NCI-H2029 (cell line): ENCODE measurements around the gene DET1.
"Not testable (repeated sequence)": the region's sequence is repeated elsewhere in the genome, so short reads cannot be mapped to it uniquely, and the experiment has no call there.

Experiments
- DNase-seq: peaks from one replicate; lab custom pipeline; 2025; lab: John Stamatoyannopoulos, UW

Gene DET1

DNA sequence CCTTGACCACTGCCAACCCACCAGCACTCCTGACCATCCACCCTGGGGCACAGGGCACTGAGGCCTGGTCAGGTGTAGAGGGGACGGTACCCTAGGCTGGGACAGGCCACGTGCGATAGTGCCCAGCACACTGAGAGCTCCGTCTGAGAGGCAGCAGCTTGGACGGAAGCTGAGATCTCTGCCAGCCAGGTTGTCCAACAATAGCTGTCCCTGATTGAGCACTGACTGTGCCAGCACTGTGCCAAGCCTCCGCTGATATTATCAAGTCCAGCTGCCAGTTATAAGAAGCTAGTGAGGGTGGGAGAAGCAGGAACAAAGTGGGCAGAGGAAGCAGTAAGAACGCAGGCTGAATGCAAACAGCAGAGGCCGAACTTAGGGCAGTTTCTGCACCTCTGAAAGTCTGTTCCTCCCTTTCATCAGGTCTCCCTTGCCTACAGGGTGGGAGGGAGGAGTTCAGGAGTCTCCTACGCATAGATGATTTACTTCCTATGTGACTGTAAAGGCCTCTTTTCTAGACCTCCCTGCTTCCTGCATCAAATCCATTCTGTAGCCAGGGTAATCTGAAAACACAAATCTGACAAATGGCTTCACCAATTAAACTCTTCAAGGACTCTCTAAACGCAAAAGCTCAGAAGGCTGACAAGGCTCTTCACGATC is 49.2 kb downstream of the DET1 start:
- no peak for DNase-seq

- no peak for DNase-seq
These were observed 52.6 kb downstream of the DET1 start for GRCh38 chr15:88493844-88494243.

GRCh38 chr15:88491158-88491557 is 55.3 kb downstream of the DET1 start:
- DNase-seq = peak; percentile 13

DNA sequence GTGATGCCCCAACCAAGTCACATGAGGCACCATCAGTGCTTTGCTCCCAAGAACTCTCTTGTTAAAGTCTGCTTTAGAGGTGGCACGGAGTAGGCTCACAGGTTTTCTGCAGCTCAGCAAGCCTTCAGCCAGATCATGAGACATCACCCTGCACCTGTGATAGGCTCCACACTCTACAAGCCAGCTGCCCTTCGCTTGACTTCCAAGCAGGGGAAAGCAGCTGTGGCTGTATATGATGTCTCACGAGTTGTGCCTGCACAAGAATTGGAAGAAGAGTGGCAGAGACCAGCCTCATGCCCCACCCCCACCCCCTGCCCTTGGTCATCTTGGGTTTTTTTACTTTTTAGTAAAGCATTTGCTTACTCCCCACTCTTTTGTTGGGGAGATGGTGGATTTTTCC is 56.4 kb downstream of the DET1 start:
- DNase-seq = no peak

- no peak for DNase-seq
These were observed 57.2 kb downstream of the DET1 start for GRCh38 chr15:88489321-88489720.

GRCh38 chr15:88487796-88488523 is 58.5 kb downstream of the DET1 start:
- no peak for DNase-seq

DNA sequence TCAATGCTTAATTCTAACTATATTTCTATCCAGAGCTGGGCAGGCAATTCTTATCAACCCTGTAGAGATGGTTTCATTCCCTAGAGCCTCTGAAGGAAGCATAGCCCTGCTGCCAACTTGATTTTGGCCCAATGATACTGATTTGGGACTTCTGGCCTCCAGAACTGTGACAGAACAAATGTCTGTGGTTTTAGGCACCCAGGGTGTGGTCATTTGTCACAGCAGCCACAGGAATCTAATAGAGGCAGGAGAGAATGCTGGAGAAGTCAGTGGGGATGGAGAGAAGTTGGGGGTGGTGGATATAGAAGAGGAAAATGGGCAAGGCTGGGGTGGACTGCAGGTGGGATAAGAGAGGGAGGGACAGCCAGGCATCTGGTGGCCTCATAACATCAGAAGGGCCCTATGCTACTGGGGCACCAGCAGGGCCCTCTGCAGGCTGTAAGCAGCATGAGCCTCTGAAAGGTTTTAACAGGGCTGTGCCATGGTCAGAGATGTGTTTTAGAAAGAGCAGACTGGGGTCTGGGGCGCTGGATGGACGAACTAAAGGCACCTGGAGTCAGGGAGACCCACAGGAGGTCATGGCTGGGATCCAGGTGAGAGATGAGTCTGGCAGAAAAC is 59.2 kb downstream of the DET1 start:
- DNase-seq = no peak

GRCh38 chr15:88484682-88485331 is 61.7 kb downstream of the DET1 start:
- DNase-seq = no peak

DNA sequence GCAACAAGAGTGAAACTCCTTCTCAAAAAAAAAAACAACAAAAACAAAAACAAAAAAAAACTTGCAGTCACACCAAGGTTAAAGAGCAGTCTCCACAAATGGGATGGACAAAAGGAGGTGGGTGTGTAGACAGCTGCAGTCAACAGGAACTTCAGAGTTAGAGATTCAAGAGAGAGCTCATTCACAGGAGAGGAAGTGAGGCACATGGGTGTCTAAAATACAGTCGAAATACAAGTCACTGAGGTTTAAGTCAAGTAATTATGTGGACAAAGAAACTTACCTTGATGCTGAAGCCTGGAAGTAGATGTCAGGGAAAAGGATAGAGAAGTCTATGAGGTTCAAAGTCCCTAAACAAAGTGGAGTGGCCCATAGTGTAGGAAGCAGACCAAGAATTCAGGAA is 64.2 kb downstream of the DET1 start:
- no peak for DNase-seq

DNA sequence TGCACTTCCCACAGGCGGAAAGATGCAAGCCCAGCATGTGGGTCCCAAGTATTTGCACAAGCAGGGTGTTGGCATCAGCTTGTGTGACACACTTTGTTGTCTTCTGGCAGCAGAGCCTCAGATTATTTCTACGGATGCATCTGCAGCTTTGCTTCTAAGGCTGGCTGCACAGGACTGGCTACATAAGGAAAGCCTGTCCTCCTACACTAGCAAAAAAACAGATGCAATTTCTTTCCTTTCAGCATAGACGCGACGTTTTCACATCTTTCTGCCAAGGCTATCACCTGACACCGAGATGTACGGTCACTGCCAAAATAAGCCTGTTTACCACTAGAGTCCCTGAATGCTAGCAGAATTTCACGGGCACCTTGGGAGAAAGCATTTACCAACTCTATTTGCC is 65.5 kb downstream of the DET1 start:
- no peak for DNase-seq

- no peak for DNase-seq
These were observed 67.3 kb downstream of the DET1 start for GRCh38 chr15:88479169-88479568.

DNA sequence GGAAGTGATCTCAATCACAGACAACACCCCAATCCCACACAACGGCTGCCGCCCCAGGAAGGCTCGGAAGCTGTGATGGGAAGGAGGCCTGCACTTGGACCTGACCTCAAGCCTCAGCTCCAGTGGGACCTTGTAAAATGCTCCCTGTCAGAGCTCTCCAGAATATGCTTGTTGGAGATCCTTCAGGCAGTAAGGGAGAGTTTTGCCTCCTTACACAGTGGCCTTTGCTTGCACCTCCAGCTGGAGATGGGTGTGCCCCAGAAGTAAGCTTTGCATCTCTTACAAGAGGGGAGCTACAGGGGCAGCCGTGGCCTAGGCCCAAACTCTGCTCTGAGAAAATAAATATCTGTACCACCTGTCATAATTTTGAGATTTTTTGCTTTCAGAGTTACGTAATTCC is 68.6 kb downstream of the DET1 start:
- DNase-seq = no peak

GRCh38 chr15:88477126-88477525 is 69.4 kb downstream of the DET1 start:
- no peak for DNase-seq

- DNase-seq = peak; percentile 7
These were observed 69.8 kb downstream of the DET1 start for GRCh38 chr15:88476635-88477060.

GRCh38 chr15:88473661-88474293 is 72.7 kb downstream of the DET1 start:
- DNase-seq = not testable (repeated sequence)

GRCh38 chr15:88472225-88472624 is 74.3 kb downstream of the DET1 start:
- no peak for DNase-seq

DNA sequence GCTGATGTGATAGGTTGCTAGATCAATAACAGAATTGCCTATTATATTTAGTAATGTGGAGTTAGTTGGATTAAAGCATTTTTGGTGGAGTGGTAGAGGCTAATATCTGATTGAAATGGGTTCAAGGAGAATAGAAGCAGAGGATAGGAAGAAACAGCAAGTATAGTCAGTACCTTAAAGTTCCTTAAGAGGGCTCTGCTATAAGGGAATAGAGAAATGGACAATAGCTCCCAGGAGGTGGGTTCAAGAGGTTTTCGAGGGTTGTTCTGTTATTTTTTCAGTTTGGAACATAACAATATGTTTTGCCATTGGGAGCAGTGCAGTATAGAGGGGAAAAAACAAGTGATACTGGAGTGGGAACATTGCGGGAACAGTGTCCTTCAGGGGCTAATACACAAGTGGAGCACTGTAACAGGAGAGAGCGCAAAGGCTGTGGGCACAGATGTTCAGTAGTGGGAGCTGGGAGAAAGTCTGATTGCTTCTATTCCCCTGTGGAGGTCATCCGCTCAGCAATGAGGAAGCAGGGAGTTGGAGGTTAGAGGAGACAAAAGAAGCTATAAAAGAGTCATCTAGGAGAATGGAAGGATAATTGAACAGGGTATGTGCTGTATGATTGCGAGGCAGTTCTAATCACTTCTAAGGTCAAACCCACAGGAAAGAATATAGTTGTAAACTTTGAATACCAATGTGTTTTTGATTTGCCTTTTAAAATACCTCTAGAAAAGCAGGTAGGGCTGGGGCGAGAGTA is 75.7 kb downstream of the DET1 start:
- DNase-seq = no peak

GRCh38 chr15:88469321-88469720 is 77.2 kb downstream of the DET1 start:
- DNase-seq = no peak

GRCh38 chr15:88468721-88469120 is 77.8 kb downstream of the DET1 start:
- DNase-seq = not testable (repeated sequence)

GRCh38 chr15:88467935-88468528 is 78.4 kb downstream of the DET1 start:
- no peak for DNase-seq
